Lung (tissue), 12 donors: ENCODE data around the gene FERD3L. TPM values are rescaled to one million over a fixed set of nuclear protein-coding genes. Genes with fewer than 3 reads are reported as not detected.

ENCODE experiments used
- ATAC-seq: fragments of 200-7000 bp; cut with Tn5 transposase; one replicate; pipeline ENCODE4 v1.9.1; 2020; ENCODE audit warnings: moderate number of reproducible peaks; ENCODE audit not compliant: insufficient read depth, low FRiP score
- DNase-seq, 3 donors: peaks; one replicate each; pipeline ENCODE4 v3.0.0-alpha.2; 2013 to 2017
- H3K27ac ChIP-seq, 2 donors: one replicate each; pipeline ENCODE4 v1.5.1; 2013; ENCODE audit warnings: mild to moderate bottlenecking in 2 of 2, moderate library complexity in 2 of 2, control low read depth in 1 of 2, inconsistent platforms in 1 of 2, low read depth in 1 of 2, low read length in 1 of 2
- H3K27me3 ChIP-seq, 3 donors: one replicate each; pipeline ENCODE4 v1.5.1; 2013; ENCODE audit warnings: low read length in 2 of 3; ENCODE audit not compliant: control insufficient read depth in 3 of 3, insufficient read depth in 3 of 3
- H3K36me3 ChIP-seq, 4 donors: one replicate each; pipeline ENCODE4 v1.5.1; 2013; ENCODE audit warnings: low read length in 4 of 4, mild to moderate bottlenecking in 1 of 4, moderate library complexity in 1 of 4; ENCODE audit not compliant: control insufficient read depth in 4 of 4, insufficient read depth in 4 of 4
- H3K4me1 ChIP-seq, 5 donors: one replicate each; pipeline ENCODE4 v1.5.1; 2013; ENCODE audit warnings: low read length in 5 of 5, mild to moderate bottlenecking in 2 of 5, moderate library complexity in 1 of 5; ENCODE audit not compliant: control insufficient read depth in 5 of 5, insufficient read depth in 5 of 5
- H3K4me3 ChIP-seq: one replicate; pipeline ENCODE4 v1.5.1; 2013; ENCODE audit warnings: mild to moderate bottlenecking, control low read depth, moderate library complexity
- H3K9ac ChIP-seq, 2 donors: one replicate each; pipeline ENCODE4 v1.5.1; 2013; ENCODE audit warnings: low read length in 2 of 2, control low read depth in 1 of 2; ENCODE audit not compliant: insufficient read depth in 1 of 2
- H3K9me3 ChIP-seq, 4 donors: one replicate each; pipeline ENCODE4 v1.5.1; 2013; ENCODE audit warnings: low read length in 3 of 4, mild to moderate bottlenecking in 1 of 4, moderate library complexity in 1 of 4; ENCODE audit not compliant: control insufficient read depth in 4 of 4, insufficient read depth in 3 of 4
- CTCF ChIP-seq: IDR thresholded peaks from 2 replicates; pipeline ENCODE4 v1.5.1; 2012; ENCODE audit warnings: mild to moderate bottlenecking; ENCODE audit errors: control extremely low read depth, extremely low read depth
- WGBS, 2 donors: extraction: QIAGEN DNeasy Blood & Tissue Kit; methylation state at CpG; one replicate each; pipeline ENCODE4 v1.1.7; 2013; 5-methylcytosine and 5-hydroxymethylcytosine counted together
- polyA plus RNA-seq, 2 donors: library from polyadenylated mRNA; stranded (reverse); fragments of 200-250 nt; gene quantifications; one replicate each; pipeline ENCODE4 v1.2.1, GENCODE V29; 2013
- total RNA-seq, 2 donors: library from RNA; depleted of rRNA in 1 of 2; stranded (reverse); fragments of >200 nt in 1 of 2; gene quantifications; one replicate each; pipeline ENCODE4 v1.2.1, GENCODE V29; 2014 to 2021
- donor health status: control.
- donor health status: control.
- donor health status: Bipolar disorder and iron deficiency.
- donor health status: healthy.
- donor health status: DM: yes; HTN: yes; CAD: no.

Gene FERD3L
- total and polyA plus RNA-seq, 4 donors = not detected

DNA sequence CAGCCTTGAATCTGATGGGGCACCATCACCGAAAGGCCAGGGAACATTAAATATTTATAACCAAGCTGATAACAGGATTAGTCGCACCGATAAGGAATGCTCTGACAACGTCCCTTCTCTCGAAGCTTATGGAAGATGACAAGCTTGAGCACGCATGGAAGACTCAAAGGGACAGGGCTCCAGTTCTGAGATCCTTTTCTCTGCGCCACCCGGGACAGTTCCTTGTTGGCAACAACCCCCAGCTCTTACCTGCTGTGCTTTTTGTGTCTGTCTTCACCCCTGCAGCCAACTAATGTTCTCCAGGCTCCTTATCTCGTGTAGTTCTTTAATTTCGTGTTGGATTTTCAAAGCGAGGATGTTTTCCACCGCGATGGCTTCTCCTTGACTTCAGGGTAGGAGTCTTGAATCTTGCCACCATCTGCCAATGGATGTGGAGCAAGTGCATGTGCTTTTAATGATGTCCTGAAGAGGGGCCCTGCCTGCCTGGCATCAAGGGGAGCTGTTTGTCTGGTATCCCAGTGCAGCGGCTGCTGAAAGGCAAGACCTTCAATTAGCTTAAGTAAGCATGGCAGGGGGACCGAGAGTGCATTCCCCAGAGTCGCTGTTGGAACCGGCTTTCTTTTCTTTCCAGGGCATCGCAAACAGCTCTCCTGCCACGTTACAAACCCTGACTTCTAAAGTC is 354 bp upstream of the FERD3L start:
- Histone ChIP-seq H3K9me3 (peaks cover 0 to 16% (median 0%) of the 10 kb centered on the region in 4 donors), H3K4me1 (peaks cover 0 to 7% (median 0%) of the 10 kb centered on the region in 5 donors), H3K36me3 (no peaks in the 10 kb centered on the region), H3K9ac (no peak overlapping the region), H3K27me3 (peaks cover 9 to 71% (median 45%) of the 10 kb centered on the region in 3 donors), H3K27ac (no peak overlapping the region), H3K4me3 (no peak overlapping the region)
- DNase-seq = no peak
- no peak for TF ChIP-seq CTCF
- 6 to 7% methylated on average over 19 of the region's 19 CpGs for WGBS, 2 donors
- no peak for ATAC-seq

- H3K4me1 ChIP-seq = peaks cover 0 to 7% (median 0%) of the 10 kb centered on the region in 5 donors
- no peak for ATAC-seq
- DNase-seq = no peak
- peaks cover 0 to 16% (median 0%) of the 10 kb centered on the region in 4 donors for H3K9me3 ChIP-seq
- no peak for TF ChIP-seq CTCF
- peaks cover 9 to 81% (median 45%) of the 10 kb centered on the region in 3 donors for H3K27me3 ChIP-seq
- no peak overlapping the region for H3K4me3 ChIP-seq
- WGBS, 2 donors = 2 to 4% methylated on average over 30 of the region's 30 CpGs
- no peak overlapping the region for H3K9ac ChIP-seq
- no peaks in the 10 kb centered on the region for H3K36me3 ChIP-seq
- H3K27ac ChIP-seq = no peak overlapping the region
Measured at GRCh38 chr7:19143881-19144574, 1.2 kb downstream of the FERD3L start.

DNA sequence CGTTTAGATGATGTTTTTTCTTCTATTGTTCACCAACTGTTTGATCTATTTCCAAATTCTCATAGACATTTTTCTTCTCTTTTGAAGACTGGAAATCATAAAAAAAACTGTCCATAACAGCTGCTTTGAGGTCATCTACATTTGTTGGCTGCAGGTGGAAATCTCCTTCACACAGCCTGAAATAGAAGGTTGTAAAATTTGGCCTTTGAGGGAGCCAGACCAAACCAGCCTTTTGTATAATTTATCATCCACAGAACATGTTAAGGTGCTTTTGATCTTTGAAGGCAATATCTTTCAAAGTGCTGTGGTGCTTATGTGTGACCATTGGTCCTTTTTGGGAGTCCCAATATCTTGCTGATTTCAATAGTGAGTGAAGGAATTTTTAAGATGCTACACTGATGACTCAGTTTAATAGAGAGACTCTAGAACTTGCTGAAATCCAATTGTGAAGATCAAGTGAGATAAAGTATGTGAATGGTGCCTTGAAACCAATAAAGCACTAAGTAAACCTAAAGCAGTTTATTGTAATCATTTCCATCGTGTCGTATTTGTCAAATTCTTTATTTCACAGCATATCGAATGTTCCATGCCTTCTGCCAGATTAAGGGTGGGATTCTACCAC is 5.4 kb downstream of the FERD3L start:
- Histone ChIP-seq H3K27ac (no peak overlapping the region), H3K9ac (no peak overlapping the region), H3K9me3 (peaks cover 0 to 6% (median 0%) of the 10 kb centered on the region in 4 donors), H3K4me3 (no peak overlapping the region), H3K36me3 (no peaks in the 10 kb centered on the region), H3K27me3 (peaks cover under 1 to 49% (median 32%) of the 10 kb centered on the region in 3 donors), H3K4me1 (peaks cover 0 to 6% (median 0%) of the 10 kb centered on the region in 5 donors)
- TF ChIP-seq CTCF = no peak
- 82 to 88% methylated on average over 4 of the region's 4 CpGs for WGBS, 2 donors
- ATAC-seq (no peak), DNase-seq (no peak)
